ENCODE data around the gene AKT1. TPM values are rescaled to one million over a fixed set of nuclear protein-coding genes. Genes with fewer than 3 reads are reported as not detected.

Gene AKT1
- total and polyA plus RNA-seq, 12 donors = 95.7 to 152 (median 137) TPM

DNA sequence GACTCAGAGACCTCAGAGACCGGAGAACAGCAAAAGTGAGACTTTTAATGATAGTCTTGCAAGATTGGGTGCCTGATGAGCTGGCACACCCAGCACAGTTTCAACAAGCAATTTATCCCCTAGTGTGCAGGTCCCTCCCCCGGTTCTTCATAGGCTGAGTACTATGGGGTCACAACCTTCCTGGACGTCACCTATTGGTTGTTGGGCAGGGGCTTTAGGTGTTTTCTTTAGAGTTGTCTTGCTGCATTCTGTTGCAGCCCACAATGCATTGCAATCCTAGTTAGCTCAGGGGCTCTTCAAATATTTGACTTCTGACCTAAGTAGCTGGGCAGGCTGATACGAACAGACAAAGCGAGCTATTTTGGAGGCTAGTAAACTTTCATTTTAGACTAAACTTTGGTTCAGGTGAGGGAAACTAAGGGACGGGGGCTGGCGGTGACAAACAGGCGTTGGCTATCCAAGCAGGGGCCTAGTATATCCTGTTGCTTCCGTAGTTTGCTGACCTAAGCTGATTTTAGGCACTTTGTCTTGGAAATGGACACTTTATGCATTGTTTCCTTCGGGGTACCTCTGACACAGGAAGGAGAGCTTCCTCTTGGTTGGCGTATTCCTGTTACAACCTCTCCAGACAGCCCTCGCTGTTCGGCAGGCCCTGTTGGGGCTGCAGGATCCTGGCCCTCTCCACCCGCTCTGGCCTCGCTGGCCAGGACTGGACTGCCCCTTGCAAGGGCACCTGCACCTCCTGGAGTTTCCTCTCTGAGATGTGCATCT lies 28.5 kb downstream of the AKT1 start:
- TF ChIP-seq, protein P1, sequence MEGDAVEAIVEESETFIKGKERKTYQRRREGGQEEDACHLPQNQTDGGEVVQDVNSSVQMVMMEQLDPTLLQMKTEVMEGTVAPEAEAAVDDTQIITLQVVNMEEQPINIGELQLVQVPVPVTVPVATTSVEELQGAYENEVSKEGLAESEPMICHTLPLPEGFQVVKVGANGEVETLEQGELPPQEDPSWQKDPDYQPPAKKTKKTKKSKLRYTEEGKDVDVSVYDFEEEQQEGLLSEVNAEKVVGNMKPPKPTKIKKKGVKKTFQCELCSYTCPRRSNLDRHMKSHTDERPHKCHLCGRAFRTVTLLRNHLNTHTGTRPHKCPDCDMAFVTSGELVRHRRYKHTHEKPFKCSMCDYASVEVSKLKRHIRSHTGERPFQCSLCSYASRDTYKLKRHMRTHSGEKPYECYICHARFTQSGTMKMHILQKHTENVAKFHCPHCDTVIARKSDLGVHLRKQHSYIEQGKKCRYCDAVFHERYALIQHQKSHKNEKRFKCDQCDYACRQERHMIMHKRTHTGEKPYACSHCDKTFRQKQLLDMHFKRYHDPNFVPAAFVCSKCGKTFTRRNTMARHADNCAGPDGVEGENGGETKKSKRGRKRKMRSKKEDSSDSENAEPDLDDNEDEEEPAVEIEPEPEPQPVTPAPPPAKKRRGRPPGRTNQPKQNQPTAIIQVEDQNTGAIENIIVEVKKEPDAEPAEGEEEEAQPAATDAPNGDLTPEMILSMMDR (IDR thresholded peaks at IDR 0.05) = no peak
- H3K27me3 ChIP-seq = no peaks in the 10 kb centered on the region
- H3K4me3 ChIP-seq = no peak overlapping the region
- H3K36me3 ChIP-seq = peaks cover 0 to 38% (median 19%) of the 10 kb centered on the region in 9 donors
- no peak for ATAC-seq
- intact Hi-C loops (cut with DNase I) = loop anchor here in 1 of 10 donors (10.0 kb wide), 1 partner anchor 278 kb away; no protein-coding TSS in a partner anchor
- peaks cover 0 to 14% (median 10%) of the 10 kb centered on the region in 9 donors for H3K4me1 ChIP-seq
- no peak overlapping the region for H3K27ac ChIP-seq
- WGBS, 2 donors = 80 to 82% methylated on average over 15 of the region's 15 CpGs
- H3K9me3 ChIP-seq = peaks cover 0 to 17% (median 0%) of the 10 kb centered on the region in 11 donors
- no peak for DNase-seq

- peaks cover 0 to 37% (median 12%) of the 10 kb centered on the region in 9 donors for H3K36me3 ChIP-seq
- no peak for ATAC-seq
- H3K27ac ChIP-seq = no peak overlapping the region
- H3K4me3 ChIP-seq = no peak overlapping the region
- TF ChIP-seq, protein P1 (IDR thresholded peaks at IDR 0.05) = no peak
- DNase-seq = no peak
- WGBS, 2 donors = 92 to 98% methylated on average over 4 of the region's 4 CpGs
- H3K9me3 ChIP-seq = peaks cover 0 to 16% (median 0%) of the 10 kb centered on the region in 11 donors
- no peaks in the 10 kb centered on the region for H3K27me3 ChIP-seq
- peaks cover 0 to 14% (median 10%) of the 10 kb centered on the region in 9 donors for H3K4me1 ChIP-seq
- intact Hi-C loops (cut with DNase I) = loop anchor here in 1 of 10 donors (10.0 kb wide), 1 partner anchor 278 kb away; no protein-coding TSS in a partner anchor
Measured at GRCh38 chr14:104766256-104766862, 29.2 kb downstream of the AKT1 start.

GRCh38 chr14:104765517-104765916 lies 30.0 kb downstream of the AKT1 start:
- 96% methylated on average over 3 of the region's 3 CpGs for WGBS, 2 donors
- Histone ChIP-seq H3K4me3 (no peak overlapping the region), H3K36me3 (peaks cover 0 to 37% (median 4%) of the 10 kb centered on the region in 9 donors), H3K27ac (no peak overlapping the region), H3K9me3 (peaks cover 0 to 10% (median 0%) of the 10 kb centered on the region in 11 donors), H3K27me3 (no peaks in the 10 kb centered on the region), H3K4me1 (peaks cover 0 to 14% (median 10%) of the 10 kb centered on the region in 9 donors)
- no peak for ATAC-seq
- DNase-seq = no peak
- intact Hi-C loops (cut with DNase I) = loop anchor here in 1 of 10 donors (10.0 kb wide), 1 partner anchor 279 kb away; no protein-coding TSS in a partner anchor
- TF ChIP-seq, protein P1 (IDR thresholded peaks at IDR 0.05) = no peak

Measured in heart right ventricle (tissue), 16 donors.